GM23338 (cell line): Measurements from ENCODE around the gene SH2D2A. TPM values are rescaled to one million over a fixed set of nuclear protein-coding genes. Genes with fewer than 3 reads are reported as not detected.

Source experiments
- ATAC-seq: fragments of 200-7000 bp; cut with Tn5 transposase; 3 replicates; pipeline ENCODE4 v1.9.1; 2020
- DNase-seq: peaks from one replicate; pipeline ENCODE4 v3.0.0-alpha.2; 2015; ENCODE audit warnings: low spot score
- H2AFZ ChIP-seq: fragments of 200-600 bp; sonication (generic); 2 replicates; pipeline ENCODE4 v1.8.0; 2016; ENCODE audit warnings: antibody characterized with exemption, mild to moderate bottlenecking, moderate library complexity
- H3F3A ChIP-seq: fragments of 200-600 bp; sonication (generic); replicated peaks from 2 replicates; pipeline ENCODE4 v1.8.0; 2017; ENCODE audit warnings: antibody characterized with exemption, mixed run types, low read depth
- H3K27ac ChIP-seq: fragments of 200-600 bp; sonication (generic); 2 replicates; pipeline ENCODE4 v1.6.1; 2016; ENCODE audit warnings: low read depth
- H3K27me3 ChIP-seq: fragments of 200-600 bp; sonication (generic); 2 replicates; pipeline ENCODE4 v1.8.0; 2016; ENCODE audit warnings: mild to moderate bottlenecking, mixed run types, moderate library complexity; ENCODE audit not compliant: insufficient read depth
- H3K36me3 ChIP-seq: fragments of 200-600 bp; sonication (generic); 2 replicates; pipeline ENCODE4 v1.8.0; 2016; ENCODE audit warnings: mild to moderate bottlenecking; ENCODE audit not compliant: insufficient read depth
- H3K4me1 ChIP-seq: fragments of 200-600 bp; sonication (generic); 2 replicates; pipeline ENCODE4 v1.8.0; 2016; ENCODE audit warnings: mild to moderate bottlenecking, moderate library complexity; ENCODE audit not compliant: insufficient read depth
- H3K4me2 ChIP-seq: fragments of 200-600 bp; sonication (generic); 2 replicates; pipeline ENCODE4 v1.7.1; 2017; ENCODE audit warnings: mixed run types
- H3K4me3 ChIP-seq: fragments of 200-600 bp; sonication (generic); 2 replicates; pipeline ENCODE4 v1.6.1; 2016; ENCODE audit warnings: mixed run types
- H3K79me2 ChIP-seq: fragments of 200-600 bp; sonication (generic); replicated peaks from 2 replicates; pipeline ENCODE4 v1.8.0; 2017; ENCODE audit warnings: mild to moderate bottlenecking; ENCODE audit not compliant: insufficient read depth
- H3K9me2 ChIP-seq: fragments of 200-600 bp; sonication (generic); 2 replicates; pipeline ENCODE4 v1.8.0; 2017; ENCODE audit not compliant: insufficient read depth
- H4K20me1 ChIP-seq: fragments of 200-600 bp; sonication (generic); replicated peaks from 2 replicates; pipeline ENCODE4 v1.8.0; 2017; ENCODE audit warnings: mild to moderate bottlenecking; ENCODE audit not compliant: insufficient read depth
- H3K27ac Mint-ChIP-seq: 2 replicates; pipeline ENCODE4 v1.8.0; 2020; ENCODE audit warnings: inconsistent platforms, mild to moderate bottlenecking, moderate library complexity, mixed read lengths
- H3K27me3 Mint-ChIP-seq: 3 replicates; pipeline ENCODE4 v1.8.0; 2022; ENCODE audit warnings: low read depth, mild to moderate bottlenecking, moderate library complexity, mixed read lengths, inconsistent platforms; ENCODE audit not compliant: insufficient read depth, poor library complexity
- H3K36me3 Mint-ChIP-seq: 3 replicates; pipeline ENCODE4 v1.8.0; 2021; ENCODE audit warnings: low read depth, mild to moderate bottlenecking, inconsistent platforms, moderate library complexity, mixed read lengths
- H3K4me1 Mint-ChIP-seq: 3 replicates; pipeline ENCODE4 v1.8.0; 2020; ENCODE audit warnings: mild to moderate bottlenecking, inconsistent platforms, mixed read lengths
- H3K4me3 Mint-ChIP-seq: 3 replicates; pipeline ENCODE4 v1.8.0; 2021; ENCODE audit warnings: moderate library complexity, mild to moderate bottlenecking, inconsistent platforms, mixed read lengths
- H3K9me3 Mint-ChIP-seq: 3 replicates; pipeline ENCODE4 v1.8.0; 2020; ENCODE audit warnings: moderate library complexity, mild to moderate bottlenecking, inconsistent platforms, mixed read lengths
- CREB1 ChIP-seq: fragments of 250-450 bp; sonication (Bioruptor Pico); IDR thresholded peaks from 2 replicates; pipeline ENCODE4 v1.5.0; 2020; ENCODE audit warnings: low read depth, mild to moderate bottlenecking, moderate library complexity
- CTCF ChIP-seq, 2 experiments: fragments of 200-600 bp in 1 of 2; sonication (generic) in 1 of 2; conservative IDR thresholded peaks; 2 replicates each; pipeline versions ENCODE4 v1.5.1 to v1.6.1; 2016 to 2017; ENCODE audit warnings: antibody characterized with exemption in 2 of 2, low read depth in 2 of 2, mild to moderate bottlenecking in 2 of 2, moderate library complexity in 1 of 2
- ETS1 ChIP-seq: IDR thresholded peaks from 2 replicates; pipeline ENCODE4 v1.6.1; 2016; ENCODE audit warnings: antibody characterized with exemption
- EZH2 ChIP-seq: fragments of 200-600 bp; sonication (generic); IDR thresholded peaks from one replicate; pipeline ENCODE4 v1.8.0; 2017; ENCODE audit warnings: antibody characterized with exemption, mild to moderate bottlenecking, low read depth; ENCODE audit not compliant: unreplicated experiment
- EZH2phosphoT487 ChIP-seq: fragments of 200-600 bp; sonication (generic); IDR thresholded peaks from one replicate; pipeline ENCODE4 v1.8.1; 2018; ENCODE audit warnings: antibody characterized with exemption; ENCODE audit not compliant: unreplicated experiment
- JUNB ChIP-seq: IDR thresholded peaks from one replicate; pipeline ENCODE4 v1.6.1; 2016; ENCODE audit warnings: antibody characterized with exemption; ENCODE audit not compliant: unreplicated experiment
- NANOG ChIP-seq: IDR thresholded peaks from 2 replicates; pipeline ENCODE4 v1.6.1; 2016; ENCODE audit warnings: antibody characterized with exemption, borderline replicate concordance
- POLR2AphosphoS5 ChIP-seq: IDR thresholded peaks from 2 replicates; pipeline ENCODE4 v1.6.1; 2016; ENCODE audit warnings: antibody characterized with exemption, low read depth
- REST ChIP-seq: IDR thresholded peaks from one replicate; pipeline ENCODE4 v1.6.1; 2018; ENCODE audit warnings: antibody characterized with exemption; ENCODE audit not compliant: unreplicated experiment
- STAT1 ChIP-seq: IDR thresholded peaks from one replicate; pipeline ENCODE4 v1.6.1; 2016; ENCODE audit warnings: antibody characterized with exemption; ENCODE audit not compliant: unreplicated experiment
- ZNF114 ChIP-seq: fragments of 250-450 bp; sonication (Bioruptor Pico); IDR thresholded peaks from 2 replicates; pipeline ENCODE4 v1.5.0; 2020; ENCODE audit warnings: mild to moderate bottlenecking, moderate library complexity
- ZNF331 ChIP-seq: fragments of 250-450 bp; sonication (Bioruptor Pico); IDR thresholded peaks from 2 replicates; pipeline ENCODE4 v1.5.0; 2020; ENCODE audit warnings: low read depth, mild to moderate bottlenecking, moderate library complexity
- ZNF462 ChIP-seq: fragments of 250-450 bp; sonication (Bioruptor Pico); IDR thresholded peaks from 2 replicates; pipeline ENCODE4 v1.5.0; 2020; ENCODE audit warnings: mild to moderate bottlenecking, moderate library complexity
- polyA plus RNA-seq: library from polyadenylated mRNA; unstranded; fragments of >200 nt; fragmentation: Nextera tagmentation; extraction: Ambion mirVana; gene quantifications from 2 replicates; pipeline ENCODE4 v1.2.1, GENCODE V29; 2016
- total RNA-seq: library from RNA; depleted of rRNA; stranded (reverse); fragments of >200 nt; shearing (Covaris generic); gene quantifications from 2 replicates; pipeline ENCODE4 v1.2.3, GENCODE V29; 2014

Gene SH2D2A
- total and polyA plus RNA-seq, 2 experiments from 2014 or later: 5.5 to 11.5 TPM

- H3K4me3 Mint-ChIP-seq: no peak overlapping the region
- no peaks in the 10 kb centered on the region for H3F3A ChIP-seq
- TF ChIP-seq REST (no peak), JUNB (no peak), ZNF462 (CRISPR knock-in tag) (no peak), POLR2AphosphoS5 (no peak), CTCF (conservative IDR thresholded peaks at IDR 0.05; ENCODE audit: low read depth in 2 of 2) (no peak), EZH2phosphoT487 (no peak), NANOG (no peak), ETS1 (no peak), EZH2 (no peak), ZNF114 (CRISPR knock-in tag) (no peak), STAT1 (no peak), CREB1 (CRISPR knock-in tag) (no peak), ZNF331 (CRISPR knock-in tag) (no peak)
- peaks cover 6% of the 10 kb centered on the region; the same call in 1 of the 2 replicates for H3K27me3 ChIP-seq
- no peak overlapping the region for H3K27ac ChIP-seq
- H4K20me1 ChIP-seq: no peaks in the 10 kb centered on the region
- no peaks in the 10 kb centered on the region for H3K4me1 ChIP-seq
- H2AFZ ChIP-seq: no peak overlapping the region
- peaks cover 5% of the 10 kb centered on the region for H3K27me3 Mint-ChIP-seq
- no peaks in the 10 kb centered on the region for H3K9me2 ChIP-seq
- H3K79me2 ChIP-seq: no peaks in the 10 kb centered on the region
- no peaks in the 10 kb centered on the region for H3K36me3 Mint-ChIP-seq
- no peak overlapping the region for H3K4me3 ChIP-seq
- no peak overlapping the region for H3K27ac Mint-ChIP-seq
- no peak for ATAC-seq
- no peak overlapping the region for H3K4me2 ChIP-seq
- no peaks in the 10 kb centered on the region for H3K4me1 Mint-ChIP-seq
- H3K9me3 Mint-ChIP-seq: no peaks in the 10 kb centered on the region
- no peaks in the 10 kb centered on the region for H3K36me3 ChIP-seq
- DNase-seq: no peak
Observed at GRCh38 chr1:156826630-156827029, 10.0 kb upstream of the SH2D2A start.
